Measurements from ENCODE around the gene VPS51. TPM values are rescaled to one million over a fixed set of nuclear protein-coding genes. Genes with fewer than 3 reads are reported as not detected.
A peak's percentile ranks its signal among the peaks of the same experiment; 100 is the strongest.

VPS51 gene
- total and polyA plus RNA-seq, 2 of the 13 experiments (the other 11 are each of a cell fraction or from before 2014, with no cell fraction given), result 76.3 to 90.6 TPM

- TF ChIP-seq ZNF75D (CRISPR knock-in tag; IDR thresholded peaks at IDR 0.05; ENCODE audit: borderline replicate concordance) (no peak), DMTF1 (CRISPR knock-in tag; IDR thresholded peaks at IDR 0.05) (no peak), ZSCAN9 (CRISPR knock-in tag; IDR thresholded peaks at IDR 0.05; ENCODE audit: borderline replicate concordance) (no peak), LCORL (IDR thresholded peaks at IDR 0.05) (no peak), LCORL (CRISPR knock-in tag; IDR thresholded peaks at IDR 0.05) (no peak), ZNF580 (CRISPR knock-in tag; IDR thresholded peaks at IDR 0.05; ENCODE audit: borderline replicate concordance, low read depth) (no peak), ZNF432 (CRISPR knock-in tag; IDR thresholded peaks at IDR 0.05; ENCODE audit: borderline replicate concordance) (no peak), ZNF430 (CRISPR knock-in tag; IDR thresholded peaks at IDR 0.05) (no peak), SMARCE1 (IDR thresholded peaks at IDR 0.05; ENCODE audit: borderline replicate concordance) (no peak), ELF1 (CRISPR knock-in tag; IDR thresholded peaks at IDR 0.05) (no peak), REPIN1 (CRISPR knock-in tag; IDR thresholded peaks at IDR 0.05; ENCODE audit: borderline replicate concordance, low read depth) (no peak), MAFK (conservative IDR thresholded peaks at IDR 0.05 in 1 of 2, IDR thresholded peaks at IDR 0.05 in 1 of 2; ENCODE audit: low read length in 2 of 2) (peak; percentile 36 to 45; a peak in 2 of 4 replicates), MAZ (IDR thresholded peaks at IDR 0.05; ENCODE audit: borderline replicate concordance, low read depth, low read length) (no peak), MAZ (CRISPR knock-in tag; IDR thresholded peaks at IDR 0.05; ENCODE audit: low read depth) (no peak), ZBTB44 (CRISPR knock-in tag; IDR thresholded peaks at IDR 0.05) (no peak), ZBTB7B (CRISPR knock-in tag; IDR thresholded peaks at IDR 0.05) (no peak), POLR2AphosphoS5 (IDR thresholded peaks at IDR 0.05; ENCODE audit: low read depth, low read length) (peak; percentile 16), PBX3 (CRISPR knock-in tag; IDR thresholded peaks at IDR 0.05; ENCODE audit: borderline replicate concordance) (no peak), FOSL2 (CRISPR knock-in tag; IDR thresholded peaks at IDR 0.05) (no peak), AGO2 (optimal IDR thresholded peaks at IDR 0.05; ENCODE audit: low read depth, low read length) (peak; percentile 65), POLR2G (IDR thresholded peaks at IDR 0.05; ENCODE audit: low read depth, low read length) (peak; percentile 21), TARDBP (CRISPR knock-in tag; IDR thresholded peaks at IDR 0.05) (no peak), ZSCAN20 (CRISPR knock-in tag; IDR thresholded peaks at IDR 0.05; ENCODE audit: borderline replicate concordance) (no peak), RCOR2 (CRISPR knock-in tag; IDR thresholded peaks at IDR 0.05) (no peak), ZNF251 (CRISPR knock-in tag; IDR thresholded peaks at IDR 0.05) (no peak), ZNF878 (CRISPR knock-in tag; IDR thresholded peaks at IDR 0.05) (no peak), AKAP8 (CRISPR knock-in tag; IDR thresholded peaks at IDR 0.05) (no peak), NAIF1 (CRISPR knock-in tag; IDR thresholded peaks at IDR 0.05; ENCODE audit: borderline replicate concordance) (no peak)
These were observed 30.7 kb downstream of the VPS51 start (continued) for GRCh38 chr11:65126624-65127274.
